Neural cell (in vitro differentiated cells): ENCODE results near the gene RTTN.

Experiments used
- EP300 ChIP-seq: fragments of 450-650 bp; conservative IDR thresholded peaks from 2 replicates; pipeline ENCODE4 v1.6.1; 2014; ENCODE audit warnings: antibody characterized with exemption, mild to moderate bottlenecking, moderate library complexity; ENCODE audit not compliant: poor library complexity, severe bottlenecking
- EZH2 ChIP-seq: fragments of 200-600, 300-800 bp; shearing (Covaris generic), sonication (generic); IDR thresholded peaks from 2 replicates; pipeline ENCODE4 v1.6.1; 2014; ENCODE audit warnings: antibody characterized with exemption, low read length, borderline replicate concordance, mild to moderate bottlenecking; ENCODE audit not compliant: insufficient read depth, poor library complexity, severe bottlenecking
- POLR2AphosphoS5 ChIP-seq: IDR thresholded peaks from 2 replicates; pipeline ENCODE4 v1.6.1; 2012
- RAD21 ChIP-seq: fragments of 450-650 bp; conservative IDR thresholded peaks from 2 replicates; pipeline ENCODE4 v1.6.1; 2014; ENCODE audit warnings: antibody characterized with exemption, mild to moderate bottlenecking, moderate library complexity
- TAF1 ChIP-seq: IDR thresholded peaks from 2 replicates; pipeline ENCODE4 v1.6.1; 2012; ENCODE audit warnings: low read depth
- TF ChIP-seq, protein P1 (sequence below): fragments of 450-650 bp; IDR thresholded peaks from 2 replicates; pipeline ENCODE4 v1.5.1; 2014; ENCODE audit warnings: antibody characterized with exemption, mild to moderate bottlenecking, moderate library complexity; ENCODE audit not compliant: poor library complexity, severe bottlenecking
- TF ChIP-seq, protein P2 (sequence below): IDR thresholded peaks from 2 replicates; pipeline ENCODE4 v1.6.1; 2012; ENCODE audit warnings: borderline replicate concordance

DNA sequence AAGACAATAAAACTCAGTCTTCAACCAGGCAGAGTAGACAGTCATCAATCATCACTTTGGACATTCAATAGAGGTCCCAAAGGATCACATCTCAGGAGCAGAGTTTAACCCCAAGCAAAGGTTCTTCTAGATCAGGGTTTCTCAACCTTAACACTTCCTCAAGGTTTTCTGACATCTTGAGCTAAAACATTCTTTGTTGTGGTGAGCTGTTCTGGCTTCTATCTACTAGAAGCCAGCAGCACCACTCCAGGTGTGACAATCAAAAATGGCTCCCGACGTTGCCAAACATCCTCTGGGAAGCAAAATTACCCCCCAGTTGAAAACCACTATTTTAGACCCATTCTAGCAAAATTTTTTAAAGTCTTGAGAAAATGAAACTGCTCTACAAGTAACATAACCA, 22.0 kb downstream of the RTTN start:
- TF ChIP-seq, protein P1, sequence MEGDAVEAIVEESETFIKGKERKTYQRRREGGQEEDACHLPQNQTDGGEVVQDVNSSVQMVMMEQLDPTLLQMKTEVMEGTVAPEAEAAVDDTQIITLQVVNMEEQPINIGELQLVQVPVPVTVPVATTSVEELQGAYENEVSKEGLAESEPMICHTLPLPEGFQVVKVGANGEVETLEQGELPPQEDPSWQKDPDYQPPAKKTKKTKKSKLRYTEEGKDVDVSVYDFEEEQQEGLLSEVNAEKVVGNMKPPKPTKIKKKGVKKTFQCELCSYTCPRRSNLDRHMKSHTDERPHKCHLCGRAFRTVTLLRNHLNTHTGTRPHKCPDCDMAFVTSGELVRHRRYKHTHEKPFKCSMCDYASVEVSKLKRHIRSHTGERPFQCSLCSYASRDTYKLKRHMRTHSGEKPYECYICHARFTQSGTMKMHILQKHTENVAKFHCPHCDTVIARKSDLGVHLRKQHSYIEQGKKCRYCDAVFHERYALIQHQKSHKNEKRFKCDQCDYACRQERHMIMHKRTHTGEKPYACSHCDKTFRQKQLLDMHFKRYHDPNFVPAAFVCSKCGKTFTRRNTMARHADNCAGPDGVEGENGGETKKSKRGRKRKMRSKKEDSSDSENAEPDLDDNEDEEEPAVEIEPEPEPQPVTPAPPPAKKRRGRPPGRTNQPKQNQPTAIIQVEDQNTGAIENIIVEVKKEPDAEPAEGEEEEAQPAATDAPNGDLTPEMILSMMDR: no peak
- TF ChIP-seq, protein P2, sequence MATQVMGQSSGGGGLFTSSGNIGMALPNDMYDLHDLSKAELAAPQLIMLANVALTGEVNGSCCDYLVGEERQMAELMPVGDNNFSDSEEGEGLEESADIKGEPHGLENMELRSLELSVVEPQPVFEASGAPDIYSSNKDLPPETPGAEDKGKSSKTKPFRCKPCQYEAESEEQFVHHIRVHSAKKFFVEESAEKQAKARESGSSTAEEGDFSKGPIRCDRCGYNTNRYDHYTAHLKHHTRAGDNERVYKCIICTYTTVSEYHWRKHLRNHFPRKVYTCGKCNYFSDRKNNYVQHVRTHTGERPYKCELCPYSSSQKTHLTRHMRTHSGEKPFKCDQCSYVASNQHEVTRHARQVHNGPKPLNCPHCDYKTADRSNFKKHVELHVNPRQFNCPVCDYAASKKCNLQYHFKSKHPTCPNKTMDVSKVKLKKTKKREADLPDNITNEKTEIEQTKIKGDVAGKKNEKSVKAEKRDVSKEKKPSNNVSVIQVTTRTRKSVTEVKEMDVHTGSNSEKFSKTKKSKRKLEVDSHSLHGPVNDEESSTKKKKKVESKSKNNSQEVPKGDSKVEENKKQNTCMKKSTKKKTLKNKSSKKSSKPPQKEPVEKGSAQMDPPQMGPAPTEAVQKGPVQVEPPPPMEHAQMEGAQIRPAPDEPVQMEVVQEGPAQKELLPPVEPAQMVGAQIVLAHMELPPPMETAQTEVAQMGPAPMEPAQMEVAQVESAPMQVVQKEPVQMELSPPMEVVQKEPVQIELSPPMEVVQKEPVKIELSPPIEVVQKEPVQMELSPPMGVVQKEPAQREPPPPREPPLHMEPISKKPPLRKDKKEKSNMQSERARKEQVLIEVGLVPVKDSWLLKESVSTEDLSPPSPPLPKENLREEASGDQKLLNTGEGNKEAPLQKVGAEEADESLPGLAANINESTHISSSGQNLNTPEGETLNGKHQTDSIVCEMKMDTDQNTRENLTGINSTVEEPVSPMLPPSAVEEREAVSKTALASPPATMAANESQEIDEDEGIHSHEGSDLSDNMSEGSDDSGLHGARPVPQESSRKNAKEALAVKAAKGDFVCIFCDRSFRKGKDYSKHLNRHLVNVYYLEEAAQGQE: no peak
- TF ChIP-seq EZH2 (no peak), TAF1 (no peak), EP300 (no peak), POLR2AphosphoS5 (no peak), RAD21 (no peak)
